Muscle layer of colon (tissue), 2 donors: ENCODE results near the gene SHANK2.

ENCODE experiments used
- H3K27ac ChIP-seq: one replicate; pipeline ENCODE4 v1.7.0; 2013; ENCODE audit warnings: low read depth, mild to moderate bottlenecking, low read length, moderate library complexity
- H3K27me3 ChIP-seq, 2 donors: one replicate each; pipeline ENCODE4 v1.7.0; 2013; ENCODE audit warnings: low read length in 2 of 2, mild to moderate bottlenecking in 2 of 2; ENCODE audit not compliant: insufficient read depth in 2 of 2, control insufficient read depth in 1 of 2
- H3K36me3 ChIP-seq: one replicate; pipeline ENCODE4 v1.7.0; 2013; ENCODE audit warnings: mild to moderate bottlenecking, low read length; ENCODE audit not compliant: insufficient read depth
- H3K4me1 ChIP-seq: one replicate; pipeline ENCODE4 v1.7.0; 2013; ENCODE audit warnings: mild to moderate bottlenecking, low read length; ENCODE audit not compliant: insufficient read depth
- H3K4me3 ChIP-seq, 2 donors: one replicate each; pipeline ENCODE4 v1.7.0; 2013; ENCODE audit warnings: low read length in 2 of 2, low read depth in 1 of 2, mild to moderate bottlenecking in 1 of 2, moderate library complexity in 1 of 2
- H3K9ac ChIP-seq: one replicate; pipeline ENCODE4 v1.7.0; 2013; ENCODE audit warnings: low read length
- H3K9me3 ChIP-seq: one replicate; pipeline ENCODE4 v1.7.0; 2013; ENCODE audit warnings: mild to moderate bottlenecking, low read length
- donor health status: abdominal sarcoma.
- donor health status: Adenocarcinoma of cecum.

Gene SHANK2

GRCh38 chr11:71223671-71224660, 28.4 kb downstream of the SHANK2 start:
- Histone ChIP-seq H3K36me3 (no peaks in the 10 kb centered on the region), H3K9me3 (peaks cover 14% of the 10 kb centered on the region), H3K4me3 (no peak overlapping the region), H3K27ac (no peak overlapping the region), H3K4me1 (no peaks in the 10 kb centered on the region), H3K9ac (no peak overlapping the region), H3K27me3 (no peaks in the 10 kb centered on the region)

- no peaks in the 10 kb centered on the region for H3K4me1 ChIP-seq
- no peaks in the 10 kb centered on the region for H3K27me3 ChIP-seq
- no peaks in the 10 kb centered on the region for H3K36me3 ChIP-seq
- no peak overlapping the region for H3K9ac ChIP-seq
- no peak overlapping the region for H3K27ac ChIP-seq
- no peak overlapping the region for H3K4me3 ChIP-seq
- peaks cover 16% of the 10 kb centered on the region for H3K9me3 ChIP-seq
Observed at GRCh38 chr11:71223081-71223405, 29.3 kb downstream of the SHANK2 start.

- Histone ChIP-seq H3K27ac (no peak overlapping the region), H3K4me1 (no peaks in the 10 kb centered on the region), H3K9ac (no peak overlapping the region), H3K9me3 (peaks cover 13% of the 10 kb centered on the region), H3K4me3 (no peak overlapping the region), H3K27me3 (no peaks in the 10 kb centered on the region), H3K36me3 (no peaks in the 10 kb centered on the region)
Observed at GRCh38 chr11:71222318-71223080, 29.9 kb downstream of the SHANK2 start.

GRCh38 chr11:71221821-71222220, 30.6 kb downstream of the SHANK2 start:
- no peak overlapping the region for H3K4me3 ChIP-seq
- H3K27me3 ChIP-seq = no peaks in the 10 kb centered on the region
- no peak overlapping the region for H3K9ac ChIP-seq
- no peaks in the 10 kb centered on the region for H3K4me1 ChIP-seq
- no peak overlapping the region for H3K27ac ChIP-seq
- H3K36me3 ChIP-seq = no peaks in the 10 kb centered on the region
- H3K9me3 ChIP-seq = peaks cover 6% of the 10 kb centered on the region

- no peak overlapping the region for H3K4me3 ChIP-seq
- no peak overlapping the region for H3K27ac ChIP-seq
Observed at GRCh38 chr11:71221201-71221600, 31.2 kb downstream of the SHANK2 start.

GRCh38 chr11:71218789-71219499, 33.4 kb downstream of the SHANK2 start:
- no peak overlapping the region for H3K4me3 ChIP-seq
- no peaks in the 10 kb centered on the region for H3K36me3 ChIP-seq
- no peaks in the 10 kb centered on the region for H3K4me1 ChIP-seq
- no peak overlapping the region for H3K27ac ChIP-seq
- H3K9ac ChIP-seq = no peak overlapping the region
- H3K9me3 ChIP-seq = peaks cover 5% of the 10 kb centered on the region
- no peaks in the 10 kb centered on the region for H3K27me3 ChIP-seq

More at GRCh38 chr11:71221201-71221600, 31.2 kb downstream of the SHANK2 start:
- Histone ChIP-seq H3K36me3 (no peaks in the 10 kb centered on the region), H3K4me1 (no peaks in the 10 kb centered on the region), H3K9ac (no peak overlapping the region), H3K9me3 (peaks cover 5% of the 10 kb centered on the region), H3K27me3 (no peaks in the 10 kb centered on the region)

GRCh38 chr11:71215425-71215965, 36.9 kb downstream of the SHANK2 start:
- H3K4me3 ChIP-seq = no peak overlapping the region
- H3K9me3 ChIP-seq = peaks cover 5% of the 10 kb centered on the region
- H3K9ac ChIP-seq = no peak overlapping the region
- no peaks in the 10 kb centered on the region for H3K36me3 ChIP-seq
- H3K4me1 ChIP-seq = peaks cover 12% of the 10 kb centered on the region
- no peak overlapping the region for H3K27ac ChIP-seq
- peaks cover 0 to 4% of the 10 kb centered on the region in 2 donors for H3K27me3 ChIP-seq

- peaks cover 0 to 4% of the 10 kb centered on the region in 2 donors for H3K27me3 ChIP-seq
- H3K9ac ChIP-seq = no peak overlapping the region
- H3K36me3 ChIP-seq = no peaks in the 10 kb centered on the region
- H3K27ac ChIP-seq = no peak overlapping the region
- peaks cover 12% of the 10 kb centered on the region for H3K4me1 ChIP-seq
- peaks cover 5% of the 10 kb centered on the region for H3K9me3 ChIP-seq
- no peak overlapping the region for H3K4me3 ChIP-seq
Observed at GRCh38 chr11:71214553-71215424, 37.6 kb downstream of the SHANK2 start.

- peaks cover 0 to 4% of the 10 kb centered on the region in 2 donors for H3K27me3 ChIP-seq
- no peaks in the 10 kb centered on the region for H3K36me3 ChIP-seq
- peaks cover 3% of the 10 kb centered on the region for H3K9me3 ChIP-seq
- peaks cover 12% of the 10 kb centered on the region for H3K4me1 ChIP-seq
- no peak overlapping the region for H3K27ac ChIP-seq
- H3K4me3 ChIP-seq = no peak overlapping the region
- H3K9ac ChIP-seq = no peak overlapping the region
Observed at GRCh38 chr11:71213696-71214552, 38.5 kb downstream of the SHANK2 start.
